NCI-H1105 (cell line): Measurements from ENCODE around the gene VWC2L.

Experiments
- DNase-seq: peaks from one replicate; lab custom pipeline; 2025; lab: John Stamatoyannopoulos, UW

The VWC2L gene

GRCh38 chr2:214593727-214594126 lies 182.9 kb downstream of the VWC2L start:
- DNase-seq = no peak

GRCh38 chr2:214601852-214602633 lies 191.2 kb downstream of the VWC2L start:
- DNase-seq = no peak

GRCh38 chr2:214604861-214605260 lies 194.0 kb downstream of the VWC2L start:
- DNase-seq = no peak

GRCh38 chr2:214607051-214607450 lies 196.2 kb downstream of the VWC2L start:
- no peak for DNase-seq

GRCh38 chr2:214611015-214611414 lies 200.2 kb downstream of the VWC2L start:
- DNase-seq = no peak

- DNase-seq = no peak
Observed at GRCh38 chr2:214624166-214624760, 213.4 kb downstream of the VWC2L start.

- no peak for DNase-seq
Observed at GRCh38 chr2:214628091-214628490, 217.2 kb downstream of the VWC2L start.
